Fibroblast of lung (primary cell): ENCODE measurements around the gene ATP10A. TPM values are rescaled to one million over a fixed set of nuclear protein-coding genes. Genes with fewer than 3 reads are reported as not detected.

Experiments
- DNase-seq, 2 donors: peaks; one replicate each; pipeline versions ENCODE4 v3.0.0 to v3.0.0-alpha.2; 2010; ENCODE audit warnings: low read depth in 2 of 2
- H2AFZ ChIP-seq: 2 replicates; pipeline ENCODE4 v1.5.1; 2012; ENCODE audit warnings: low read length, control low read depth, inconsistent platforms
- H3K27ac ChIP-seq: 2 replicates; pipeline ENCODE4 v1.5.1; 2011; ENCODE audit warnings: low read length, control low read depth; ENCODE audit not compliant: insufficient read depth
- H3K27me3 ChIP-seq: 2 replicates; pipeline ENCODE4 v1.5.1; 2011; ENCODE audit warnings: mild to moderate bottlenecking, low read length; ENCODE audit not compliant: control insufficient read depth, insufficient read depth
- H3K36me3 ChIP-seq: 2 replicates; pipeline ENCODE4 v1.5.1; 2011; ENCODE audit warnings: low read length; ENCODE audit not compliant: control insufficient read depth, insufficient read depth
- H3K4me1 ChIP-seq: 2 replicates; pipeline ENCODE4 v1.5.1; 2011; ENCODE audit warnings: low read length; ENCODE audit not compliant: control insufficient read depth, insufficient read depth; ENCODE audit errors: extremely low read depth
- H3K4me2 ChIP-seq: 2 replicates; pipeline ENCODE4 v1.5.1; 2011; ENCODE audit warnings: low read length, control low read depth; ENCODE audit not compliant: insufficient read depth; ENCODE audit errors: extremely low read depth
- H3K4me3 ChIP-seq, 4 experiments: fragments of 200-600 bp in 1 of 4; sonication (generic) in 1 of 4; replicated peaks in 1 of 4; 2 replicates each; pipeline ENCODE4 v1.5.1; 2011 to 2016; ENCODE audit warnings: low read length in 4 of 4, low read depth in 3 of 4, mild to moderate bottlenecking in 3 of 4, control low read depth in 2 of 4, inconsistent platforms in 1 of 4, mixed read lengths in 1 of 4; ENCODE audit not compliant: insufficient read depth in 1 of 4; ENCODE audit errors: control extremely low read depth in 1 of 4
- H3K79me2 ChIP-seq: 2 replicates; pipeline ENCODE4 v1.5.1; 2012; ENCODE audit warnings: mild to moderate bottlenecking, low read length, inconsistent platforms; ENCODE audit not compliant: control insufficient read depth, insufficient read depth
- H3K9ac ChIP-seq: 2 replicates; pipeline ENCODE4 v1.5.1; 2011; ENCODE audit warnings: mild to moderate bottlenecking, low read length, control low read depth; ENCODE audit not compliant: insufficient read depth
- H3K9me3 ChIP-seq: 2 replicates; pipeline ENCODE4 v1.5.1; 2012; ENCODE audit warnings: low read depth, low read length; ENCODE audit not compliant: control insufficient read depth, insufficient read depth
- H4K20me1 ChIP-seq: 2 replicates; pipeline ENCODE4 v1.5.1; 2011; ENCODE audit warnings: low read length; ENCODE audit not compliant: control insufficient read depth, insufficient read depth; ENCODE audit errors: extremely low read depth
- CTCF ChIP-seq, 2 donors: IDR thresholded peaks in 1 of 2; conservative IDR thresholded peaks in 1 of 2; 1 replicate in 1 of 2; 2 replicates in 1 of 2; pipeline ENCODE4 v1.5.1; 2011 to 2012; ENCODE audit warnings: low read length in 2 of 2, control low read depth in 1 of 2, inconsistent platforms in 1 of 2, low read depth in 1 of 2, mild to moderate bottlenecking in 1 of 2
- EZH2 ChIP-seq: IDR thresholded peaks from 2 replicates; pipeline ENCODE4 v1.5.1; 2012; ENCODE audit warnings: low read length, control low read depth, mild to moderate bottlenecking; ENCODE audit errors: missing control alignments
- polyA plus RNA-seq, 2 donors: library from polyadenylated mRNA; depleted of rRNA in 1 of 2; stranded (reverse) in 1 of 2; unstranded in 1 of 2; fragments of >200 nt; gene quantifications; 2 replicates each; pipeline ENCODE4 v1.2.1, GENCODE V29; 2011 to 2012; ENCODE audit warnings: missing spikeins in 1 of 2
- total RNA-seq: library from RNA; depleted of rRNA; stranded (reverse); fragments of >200 nt; gene quantifications from 2 replicates; pipeline ENCODE4 v1.2.1, GENCODE V29; 2014

The ATP10A gene
- total and polyA plus RNA-seq, 2 donors (not counting 1 experiment from before 2014, with no cell fraction given) = 12.7 to 13.8 TPM

- H3K27me3 ChIP-seq = no peaks in the 10 kb centered on the region
- no peak overlapping the region for H3K4me2 ChIP-seq
- H4K20me1 ChIP-seq = no peaks in the 10 kb centered on the region
- H3K9ac ChIP-seq = no peak overlapping the region
- no peak overlapping the region for H3K4me3 ChIP-seq
- H2AFZ ChIP-seq = no peak overlapping the region
- no peaks in the 10 kb centered on the region for H3K36me3 ChIP-seq
- no peaks in the 10 kb centered on the region for H3K9me3 ChIP-seq
- peaks cover 3% of the 10 kb centered on the region for H3K79me2 ChIP-seq
- peaks cover 8% of the 10 kb centered on the region for H3K4me1 ChIP-seq
- no peak for TF ChIP-seq EZH2
- no peak for TF ChIP-seq CTCF (conservative IDR thresholded peaks at IDR 0.05 in 1 of 2, IDR thresholded peaks at IDR 0.05 in 1 of 2; ENCODE audit: low read depth in 1 of 2, low read length in 2 of 2)
- H3K27ac ChIP-seq = no peak overlapping the region
- no peak for DNase-seq
Observed at GRCh38 chr15:25800761-25801515, 62.2 kb downstream of the ATP10A start.

- no peak for TF ChIP-seq CTCF (conservative IDR thresholded peaks at IDR 0.05 in 1 of 2, IDR thresholded peaks at IDR 0.05 in 1 of 2; ENCODE audit: low read depth in 1 of 2, low read length in 2 of 2)
- TF ChIP-seq EZH2 = no peak
- no peak overlapping the region for H2AFZ ChIP-seq
- no peak overlapping the region for H3K27ac ChIP-seq
- peaks cover 3% of the 10 kb centered on the region for H3K79me2 ChIP-seq
- H3K4me2 ChIP-seq = no peak overlapping the region
- H3K9me3 ChIP-seq = no peaks in the 10 kb centered on the region
- H3K9ac ChIP-seq = no peak overlapping the region
- no peaks in the 10 kb centered on the region for H4K20me1 ChIP-seq
- peaks cover 8% of the 10 kb centered on the region for H3K4me1 ChIP-seq
- H3K36me3 ChIP-seq = no peaks in the 10 kb centered on the region
- H3K4me3 ChIP-seq = no peak overlapping the region
- DNase-seq = no peak
- H3K27me3 ChIP-seq = no peaks in the 10 kb centered on the region
Observed at GRCh38 chr15:25799906-25800700, 63.0 kb downstream of the ATP10A start.
